NCI-H146 treated with DMSO at 0.1 percent for 48 hours (cell line): ENCODE measurements around the gene CNTNAP5.

Experiments
- DNase-seq: peaks from one replicate; lab custom pipeline; 2025; ENCODE audit not compliant: unreplicated experiment; lab: John Stamatoyannopoulos, UW

Gene CNTNAP5

DNA sequence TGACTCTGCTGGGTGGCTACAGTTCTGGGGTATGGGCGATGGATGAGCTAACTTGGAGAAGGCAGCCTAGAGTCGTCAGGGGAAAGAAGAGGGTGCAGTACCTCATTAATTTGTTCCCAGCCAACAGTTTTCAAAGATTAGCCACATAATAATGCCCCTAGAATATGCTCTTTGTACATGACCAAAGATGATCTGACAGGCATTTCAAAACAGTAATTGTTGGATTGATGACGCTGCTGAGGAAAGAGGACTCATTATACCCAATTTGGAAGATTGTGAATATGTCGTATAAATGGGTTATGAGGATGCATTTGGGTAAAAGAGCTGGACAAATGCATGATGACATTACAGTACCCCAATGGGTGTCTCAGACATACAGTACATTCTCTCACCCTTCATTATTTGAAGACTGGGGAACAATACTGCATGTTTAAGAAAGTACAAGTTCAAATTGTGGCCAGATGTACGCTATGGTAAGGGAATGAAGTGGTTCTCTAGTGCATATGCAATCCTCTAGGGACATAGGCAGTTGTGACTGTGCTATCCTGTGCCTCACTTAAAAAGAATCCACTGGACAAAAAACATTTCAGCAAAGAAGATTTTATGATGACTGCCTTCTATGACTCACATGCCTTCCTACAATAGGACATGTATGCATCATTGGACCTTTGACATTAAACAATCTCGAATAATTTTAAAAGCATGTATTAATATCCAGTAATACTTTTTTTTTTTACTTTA, 233.2 kb downstream of the CNTNAP5 start:
- DNase-seq = no peak

DNA sequence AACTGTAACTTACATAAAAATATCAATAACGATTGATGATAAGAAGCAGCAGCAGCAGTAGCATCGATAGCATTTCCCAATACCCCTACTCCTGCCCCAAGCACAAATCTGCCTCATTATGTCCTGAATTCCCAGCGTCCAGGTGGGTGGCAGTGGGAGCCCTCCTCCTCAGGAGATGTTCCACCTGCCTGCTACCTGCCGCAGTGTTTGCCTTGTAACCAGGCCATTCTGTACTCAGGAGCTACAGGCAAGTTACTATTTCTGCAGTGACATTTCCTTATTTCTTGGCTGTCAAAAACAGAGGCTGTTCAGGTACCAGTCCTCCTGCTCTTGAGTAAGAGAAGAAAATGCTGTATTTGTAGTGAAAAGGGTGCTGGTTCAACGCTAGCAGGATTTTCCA, 236.4 kb downstream of the CNTNAP5 start:
- no peak for DNase-seq

DNA sequence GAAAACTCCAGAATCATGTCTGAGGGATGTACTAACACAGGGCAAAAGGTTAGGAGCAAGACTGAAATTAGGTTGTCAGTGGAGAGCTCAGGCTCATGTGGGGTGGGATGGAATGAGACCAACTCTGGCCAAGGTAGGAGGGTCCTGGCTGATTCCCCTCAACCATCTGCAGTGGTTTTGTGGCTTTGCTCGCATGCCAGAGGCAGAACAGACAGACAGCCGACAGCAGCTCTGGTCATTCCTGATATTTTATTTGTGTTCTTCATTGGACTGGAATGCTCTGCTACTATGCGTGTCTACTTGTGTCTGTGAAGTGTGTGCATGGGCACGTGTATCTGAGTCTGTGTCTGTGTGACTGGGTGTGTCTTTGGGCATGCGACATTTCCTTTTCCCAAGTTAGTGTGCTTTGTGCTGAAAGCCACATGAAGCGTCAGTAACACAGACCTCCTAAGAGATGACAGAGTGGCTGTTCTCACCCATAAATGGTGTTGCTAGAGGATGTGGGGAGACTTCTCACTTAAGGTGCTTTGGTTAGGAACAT, 239.5 kb downstream of the CNTNAP5 start:
- no peak for DNase-seq

DNA sequence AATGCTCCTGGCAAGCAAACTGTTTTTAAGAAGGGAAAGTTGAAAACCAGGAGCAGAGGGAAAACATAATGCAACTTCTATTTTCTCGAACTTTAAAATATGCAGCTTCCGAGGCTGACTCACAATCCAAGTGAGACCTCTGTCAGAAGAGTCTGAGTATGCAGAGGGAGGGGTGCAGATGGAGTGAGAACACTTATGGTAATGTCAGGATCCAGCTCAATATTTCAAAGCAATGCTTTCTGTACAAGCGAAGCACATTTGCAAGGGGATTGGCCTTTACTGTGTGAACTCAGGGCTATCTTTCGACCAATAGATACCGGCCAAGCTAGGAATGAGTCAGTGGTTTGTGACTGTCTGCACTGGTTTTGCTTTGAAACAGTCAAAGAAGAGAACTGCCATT, 242.7 kb downstream of the CNTNAP5 start:
- no peak for DNase-seq

DNA sequence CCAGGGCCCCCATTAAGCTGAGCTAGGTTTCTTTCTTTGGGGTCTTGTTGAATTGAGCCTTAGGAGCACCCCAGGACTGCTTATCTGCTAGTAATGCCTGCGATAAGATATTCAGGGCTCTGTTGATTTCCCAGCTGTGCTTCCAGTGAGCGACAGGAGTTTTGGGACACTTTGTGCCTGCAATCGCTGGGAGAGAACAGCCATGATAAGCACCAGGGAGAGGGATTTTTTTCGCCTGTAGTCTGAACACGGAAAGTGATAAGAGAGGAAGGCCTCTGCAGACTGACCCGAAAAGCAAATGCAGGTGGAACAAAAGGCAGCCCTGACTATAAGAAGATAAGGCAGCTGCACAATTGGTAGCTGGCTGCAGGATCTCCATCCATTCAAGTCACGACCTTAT, 244.3 kb downstream of the CNTNAP5 start:
- DNase-seq = no peak

GRCh38 chr2:124272261-124272841, 247.3 kb downstream of the CNTNAP5 start:
- DNase-seq = no peak

- DNase-seq = no peak
Measured at GRCh38 chr2:124281541-124281940, 256.5 kb downstream of the CNTNAP5 start.

DNA sequence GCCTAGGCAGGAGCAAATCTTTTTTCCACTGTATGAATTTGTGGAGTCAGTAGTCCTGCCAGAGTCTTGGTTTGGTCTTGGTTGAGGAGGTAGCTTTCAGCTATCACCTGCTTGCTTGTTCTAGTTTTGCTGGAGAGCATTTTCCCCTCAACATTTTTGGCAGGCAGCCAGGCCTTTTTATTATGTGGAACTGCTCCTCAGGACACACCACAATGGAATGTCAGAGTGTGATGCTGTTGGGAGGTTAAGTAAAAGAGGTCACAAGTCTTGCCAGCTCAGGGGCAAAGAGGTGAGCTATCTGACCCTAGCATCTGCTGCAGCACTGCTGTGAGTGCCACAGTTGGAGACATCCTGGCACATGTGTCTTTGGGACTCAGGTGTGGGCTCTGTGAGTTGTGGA, 258.0 kb downstream of the CNTNAP5 start:
- DNase-seq = no peak

DNA sequence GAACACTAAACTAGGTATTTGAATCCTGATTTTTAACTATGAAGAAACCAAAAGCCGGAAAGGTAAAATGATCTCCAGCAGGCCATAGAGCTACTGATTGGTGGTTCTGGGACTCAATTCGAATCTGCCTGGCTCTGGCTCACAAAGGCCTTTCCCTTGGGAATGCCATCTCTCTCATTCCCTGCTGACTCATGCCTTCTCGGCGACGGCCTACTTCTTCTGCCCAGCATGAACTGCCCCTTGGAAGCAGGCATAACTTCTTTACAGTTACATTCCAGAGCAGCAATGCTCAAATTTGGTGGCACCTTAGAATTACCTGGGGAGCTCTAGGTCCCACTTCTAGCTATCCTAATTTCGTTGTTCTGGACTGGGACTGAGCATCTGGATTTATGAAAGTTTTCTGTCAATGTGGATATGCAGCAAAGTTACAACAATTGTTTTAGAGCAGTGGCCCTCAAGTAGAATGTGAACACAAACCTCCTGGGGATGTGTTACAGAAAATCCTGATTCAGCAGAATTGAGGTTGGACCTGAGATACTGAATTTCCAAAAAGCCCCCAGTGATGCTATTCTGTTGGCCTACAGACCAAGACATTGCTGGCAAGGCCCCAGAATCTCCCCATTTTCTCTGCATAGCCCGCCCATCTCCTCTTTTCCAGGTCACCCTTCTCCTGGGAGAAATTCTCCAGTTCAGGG, 261.1 kb downstream of the CNTNAP5 start:
- no peak for DNase-seq

GRCh38 chr2:124289060-124289459, 264.0 kb downstream of the CNTNAP5 start:
- DNase-seq = no peak

DNA sequence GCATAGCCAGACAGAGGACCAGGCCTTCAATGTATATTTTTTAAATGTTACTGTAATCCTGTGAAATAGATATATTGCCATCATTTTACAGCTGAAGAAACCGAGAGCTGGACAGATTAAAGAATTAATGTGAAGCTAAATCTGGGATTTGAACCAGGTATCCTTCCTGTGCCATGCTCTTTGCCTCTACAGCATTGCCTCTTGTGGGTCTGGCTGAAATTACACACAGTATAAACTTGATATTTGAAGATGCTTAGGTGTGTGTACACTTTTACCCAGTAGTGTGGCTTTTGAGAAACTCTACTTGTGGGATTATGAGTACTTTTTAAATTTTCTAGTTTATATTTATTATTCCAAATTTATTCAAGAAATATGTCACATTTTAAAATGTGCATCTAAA, 264.5 kb downstream of the CNTNAP5 start:
- DNase-seq = no peak

- DNase-seq = no peak
Measured at GRCh38 chr2:124296470-124296869, 271.4 kb downstream of the CNTNAP5 start.

DNA sequence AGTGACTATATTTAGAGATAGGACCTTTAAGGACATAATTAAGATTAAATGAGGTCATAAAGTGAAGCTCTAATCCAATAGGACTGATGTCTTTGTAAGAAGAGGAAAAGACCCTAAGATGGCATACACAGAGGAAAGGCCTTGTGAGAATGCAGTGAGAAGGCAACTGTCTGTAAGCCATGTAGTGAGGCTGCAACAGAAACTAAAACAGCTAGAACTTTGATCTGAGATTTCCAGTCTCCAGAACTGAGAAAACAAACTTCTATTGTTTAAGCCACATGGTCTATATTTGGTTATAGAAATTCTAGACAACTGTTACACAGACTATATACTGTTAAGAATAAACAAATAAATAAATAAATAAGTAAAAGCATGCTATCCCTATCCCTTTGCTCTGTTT, 276.8 kb downstream of the CNTNAP5 start:
- no peak for DNase-seq

DNA sequence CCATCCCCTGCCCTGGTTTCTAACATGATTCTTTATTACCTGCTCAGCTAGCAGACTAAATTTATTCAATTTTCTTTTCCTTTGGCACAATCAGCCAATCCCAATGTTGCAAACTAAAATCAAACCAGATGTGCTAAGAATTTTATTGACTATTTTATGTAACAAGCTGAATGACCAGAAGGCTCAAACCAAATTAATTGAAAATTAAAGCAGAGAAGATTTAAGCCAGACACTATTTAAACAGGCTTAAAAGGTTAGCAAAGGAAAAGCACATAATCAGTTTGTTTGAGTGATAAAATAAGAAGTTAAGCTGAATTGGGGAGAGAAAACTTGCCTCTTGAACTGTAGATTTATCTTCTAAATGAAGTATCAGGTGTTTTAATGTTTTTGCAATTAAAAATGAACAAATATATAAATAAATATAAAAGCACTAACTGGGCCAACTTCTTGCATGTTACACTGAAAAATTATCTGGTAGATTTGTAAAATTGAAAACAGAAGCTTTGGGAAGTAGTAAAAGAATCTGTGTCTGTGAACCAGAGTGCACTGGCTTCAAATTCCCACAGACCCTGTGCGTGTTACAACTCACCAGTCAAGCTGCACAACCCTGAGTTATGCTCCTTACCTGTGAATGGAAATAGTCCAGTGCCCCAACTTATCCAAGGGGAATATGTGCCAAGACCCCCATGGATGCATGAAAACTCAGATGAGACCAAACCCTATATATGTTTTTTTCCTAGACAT, 283.4 kb downstream of the CNTNAP5 start:
- DNase-seq = no peak

GRCh38 chr2:124309563-124310138, 284.6 kb downstream of the CNTNAP5 start:
- DNase-seq = no peak

DNA sequence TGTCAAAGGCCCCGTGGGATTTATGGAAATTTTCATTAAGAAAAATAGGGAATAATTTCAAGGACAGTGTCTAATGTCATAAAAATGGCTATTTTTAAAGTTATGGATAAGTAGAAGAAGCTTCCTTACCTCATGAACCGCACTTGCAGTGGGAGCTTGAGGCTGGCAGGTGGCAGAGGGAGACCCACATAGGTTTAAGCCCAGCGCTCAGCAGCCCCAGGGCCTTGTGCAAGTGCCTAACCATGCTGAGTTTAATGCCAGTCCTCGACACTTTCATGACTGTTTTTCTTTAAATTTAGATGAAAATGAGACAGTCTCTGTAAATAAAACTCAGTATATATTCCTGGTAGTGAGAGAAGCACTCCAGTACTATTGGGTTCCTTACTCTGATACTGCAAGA, 285.6 kb downstream of the CNTNAP5 start:
- DNase-seq = no peak

DNA sequence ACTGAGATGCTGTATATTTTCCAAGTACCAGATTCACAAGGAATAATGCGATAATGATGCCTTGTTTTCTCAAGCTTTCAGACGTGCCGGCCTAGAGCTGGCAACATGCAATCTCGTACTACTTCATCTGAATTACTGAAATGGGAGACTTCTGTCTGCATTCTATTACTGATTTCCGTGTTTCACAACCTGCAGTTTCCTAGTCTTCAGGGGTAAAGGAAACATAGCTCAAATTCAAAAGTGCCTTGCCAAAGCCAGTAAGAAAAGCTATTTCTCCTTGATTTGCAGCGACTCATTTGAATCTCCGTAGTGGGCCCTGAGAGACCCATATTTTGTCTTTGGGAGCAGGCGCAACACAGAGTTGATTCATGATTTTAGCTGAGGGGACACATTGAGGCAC, 289.0 kb downstream of the CNTNAP5 start:
- no peak for DNase-seq

GRCh38 chr2:124315221-124315880, 290.3 kb downstream of the CNTNAP5 start:
- no peak for DNase-seq

GRCh38 chr2:124316133-124316532, 291.0 kb downstream of the CNTNAP5 start:
- no peak for DNase-seq

- no peak for DNase-seq
Measured at GRCh38 chr2:124316881-124317605, 292.0 kb downstream of the CNTNAP5 start.
